Stimulated activated CD8-positive, alpha-beta memory T cell treated with anti-CD3 and anti-CD28 coated beads, Interleukin-12 subunit alpha, Interleukin-12 subunit beta, amount 100 ng/mL, for 24 hours (primary cell): ENCODE measurements around the gene BLM.
"Not testable (repeated sequence)": the region's sequence is repeated elsewhere in the genome, so short reads cannot be mapped to it uniquely, and the experiment has no call there.

Experiments
- DNase-seq: peaks from one replicate; pipeline ENCODE4 v3.0.0-alpha.2; 2020; ENCODE audit errors: extremely low read depth

The BLM gene

GRCh38 chr15:90740545-90740944, 23.4 kb downstream of the BLM start:
- DNase-seq, result not testable (repeated sequence)

- no peak for DNase-seq
These were observed 24.9 kb downstream of the BLM start for GRCh38 chr15:90742087-90742486.

GRCh38 chr15:90743407-90743806, 26.3 kb downstream of the BLM start:
- DNase-seq, result no peak

- no peak for DNase-seq
These were observed 27.7 kb downstream of the BLM start for GRCh38 chr15:90744759-90745402.

GRCh38 chr15:90749754-90750153, 32.6 kb downstream of the BLM start:
- DNase-seq, result no peak

- DNase-seq, result no peak
These were observed 33.0 kb downstream of the BLM start for GRCh38 chr15:90750186-90750585.

- DNase-seq, result no peak
These were observed 34.2 kb downstream of the BLM start for GRCh38 chr15:90751300-90751825.

GRCh38 chr15:90756916-90757315, 39.8 kb downstream of the BLM start:
- no peak for DNase-seq

GRCh38 chr15:90757461-90757860, 40.3 kb downstream of the BLM start:
- DNase-seq, result no peak

- no peak for DNase-seq
These were observed 43.6 kb downstream of the BLM start for GRCh38 chr15:90760661-90761232.

GRCh38 chr15:90761629-90762028, 44.5 kb downstream of the BLM start:
- no peak for DNase-seq

- no peak for DNase-seq
These were observed 45.0 kb downstream of the BLM start for GRCh38 chr15:90762109-90762508.

GRCh38 chr15:90763366-90764099, 46.4 kb downstream of the BLM start:
- DNase-seq, result no peak

- no peak for DNase-seq
These were observed 48.4 kb downstream of the BLM start for GRCh38 chr15:90765531-90765930.

GRCh38 chr15:90765966-90766365, 48.8 kb downstream of the BLM start:
- no peak for DNase-seq

GRCh38 chr15:90769375-90769774, 52.2 kb downstream of the BLM start:
- no peak for DNase-seq

GRCh38 chr15:90773485-90773884, 56.3 kb downstream of the BLM start:
- no peak for DNase-seq

GRCh38 chr15:90774731-90775514, 57.8 kb downstream of the BLM start:
- no peak for DNase-seq

GRCh38 chr15:90780916-90781315, 63.8 kb downstream of the BLM start:
- no peak for DNase-seq

GRCh38 chr15:90782442-90782841, 65.3 kb downstream of the BLM start:
- no peak for DNase-seq

GRCh38 chr15:90787881-90788280, 70.7 kb downstream of the BLM start:
- no peak for DNase-seq

GRCh38 chr15:90789462-90789861, 72.3 kb downstream of the BLM start:
- DNase-seq, result no peak
